22Rv1 (cell line): ENCODE results near the gene FAM107B.

Source experiments
- ZFX ChIP-seq: fragments of 450-650 bp; IDR thresholded peaks from 2 replicates; pipeline ENCODE4 v1.6.1; 2017; ENCODE audit warnings: antibody characterized with exemption, borderline replicate concordance
- TF ChIP-seq, protein P1 (sequence below): fragments of 450-650 bp; IDR thresholded peaks from 2 replicates; pipeline ENCODE4 v1.5.1; 2017; ENCODE audit warnings: mild to moderate bottlenecking

GRCh38 chr10:14481752-14482151 lies 292.9 kb downstream of the FAM107B start:
- TF ChIP-seq, protein P1, sequence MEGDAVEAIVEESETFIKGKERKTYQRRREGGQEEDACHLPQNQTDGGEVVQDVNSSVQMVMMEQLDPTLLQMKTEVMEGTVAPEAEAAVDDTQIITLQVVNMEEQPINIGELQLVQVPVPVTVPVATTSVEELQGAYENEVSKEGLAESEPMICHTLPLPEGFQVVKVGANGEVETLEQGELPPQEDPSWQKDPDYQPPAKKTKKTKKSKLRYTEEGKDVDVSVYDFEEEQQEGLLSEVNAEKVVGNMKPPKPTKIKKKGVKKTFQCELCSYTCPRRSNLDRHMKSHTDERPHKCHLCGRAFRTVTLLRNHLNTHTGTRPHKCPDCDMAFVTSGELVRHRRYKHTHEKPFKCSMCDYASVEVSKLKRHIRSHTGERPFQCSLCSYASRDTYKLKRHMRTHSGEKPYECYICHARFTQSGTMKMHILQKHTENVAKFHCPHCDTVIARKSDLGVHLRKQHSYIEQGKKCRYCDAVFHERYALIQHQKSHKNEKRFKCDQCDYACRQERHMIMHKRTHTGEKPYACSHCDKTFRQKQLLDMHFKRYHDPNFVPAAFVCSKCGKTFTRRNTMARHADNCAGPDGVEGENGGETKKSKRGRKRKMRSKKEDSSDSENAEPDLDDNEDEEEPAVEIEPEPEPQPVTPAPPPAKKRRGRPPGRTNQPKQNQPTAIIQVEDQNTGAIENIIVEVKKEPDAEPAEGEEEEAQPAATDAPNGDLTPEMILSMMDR: no peak
- TF ChIP-seq ZFX: no peak
